Hematopoietic multipotent progenitor cell treated with erythropoietin and hydrocortisone succinate and interleukin-3 and kit ligand, for 8 days (in vitro differentiated cells): ENCODE data around the gene ABCG1.

Experiments
- DNase-seq: peaks from one replicate; pipeline ENCODE4 v3.0.0-alpha.2; 2015

ABCG1 gene

DNA sequence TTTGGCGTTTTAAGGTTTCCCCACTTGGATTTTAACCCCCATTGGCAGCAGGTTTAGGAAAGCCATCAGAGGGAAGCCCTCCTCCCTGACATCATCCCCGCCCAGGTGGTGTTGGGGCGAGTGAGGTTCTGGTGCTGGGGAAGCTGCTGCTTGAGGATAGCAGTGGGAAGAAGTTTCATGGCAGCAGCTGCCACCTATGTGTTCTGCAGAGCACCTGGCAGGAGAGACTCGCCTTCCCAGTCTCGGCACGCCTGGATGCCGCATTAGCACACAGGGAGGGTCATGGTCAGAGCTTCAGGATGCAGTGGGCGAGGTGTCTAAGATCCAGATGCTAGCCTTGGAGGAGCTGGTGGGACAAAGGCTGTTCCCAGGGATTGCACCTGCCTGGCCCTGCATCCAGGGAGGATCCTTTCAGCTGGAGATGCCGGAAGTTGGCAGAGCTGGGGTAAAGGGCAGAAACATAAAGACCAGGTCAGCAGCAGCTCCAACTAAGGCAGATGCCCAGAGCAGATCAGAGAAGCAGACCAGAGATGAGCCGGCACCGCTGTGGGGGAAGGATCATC lies 33.9 kb downstream of the ABCG1 start:
- no peak for DNase-seq

DNA sequence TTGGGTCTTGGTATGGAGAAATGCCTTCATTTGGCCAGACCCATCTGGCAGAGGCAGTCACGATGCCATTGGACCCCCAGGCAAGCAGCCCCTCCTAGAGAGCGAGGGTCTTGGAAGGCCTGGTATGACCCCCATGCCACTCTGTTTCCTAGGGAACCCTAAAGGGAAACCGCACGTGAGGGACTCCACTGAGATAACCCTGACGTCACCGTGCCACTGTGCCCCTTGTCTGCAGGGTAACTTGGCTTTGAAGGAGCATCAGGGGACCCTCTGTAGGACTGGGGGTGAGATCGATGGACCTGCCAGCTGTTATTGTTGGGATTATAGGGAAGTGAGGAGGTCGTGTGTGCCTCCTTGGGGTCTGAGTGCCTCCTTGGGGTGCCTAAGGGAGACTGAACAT lies 34.5 kb downstream of the ABCG1 start:
- no peak for DNase-seq

DNA sequence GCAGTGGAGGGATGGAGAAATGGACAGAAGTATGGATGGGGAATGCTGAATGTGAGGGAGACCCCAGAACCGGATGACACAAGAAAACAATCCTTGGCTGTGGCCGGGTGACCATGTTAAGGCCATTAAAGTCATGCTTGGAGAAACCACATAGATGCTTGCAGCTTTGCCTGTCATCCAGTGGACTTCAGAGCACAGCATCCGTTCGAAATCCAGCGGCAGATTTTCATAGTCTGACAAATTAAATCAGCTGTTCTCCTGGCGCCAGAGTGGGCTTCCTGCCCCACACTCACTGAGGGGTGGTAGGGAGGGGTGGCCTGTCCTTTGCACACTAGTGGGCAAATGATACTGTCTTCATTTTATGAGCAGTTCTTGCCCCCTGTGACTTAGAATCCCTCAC lies 35.1 kb downstream of the ABCG1 start:
- DNase-seq = no peak

DNA sequence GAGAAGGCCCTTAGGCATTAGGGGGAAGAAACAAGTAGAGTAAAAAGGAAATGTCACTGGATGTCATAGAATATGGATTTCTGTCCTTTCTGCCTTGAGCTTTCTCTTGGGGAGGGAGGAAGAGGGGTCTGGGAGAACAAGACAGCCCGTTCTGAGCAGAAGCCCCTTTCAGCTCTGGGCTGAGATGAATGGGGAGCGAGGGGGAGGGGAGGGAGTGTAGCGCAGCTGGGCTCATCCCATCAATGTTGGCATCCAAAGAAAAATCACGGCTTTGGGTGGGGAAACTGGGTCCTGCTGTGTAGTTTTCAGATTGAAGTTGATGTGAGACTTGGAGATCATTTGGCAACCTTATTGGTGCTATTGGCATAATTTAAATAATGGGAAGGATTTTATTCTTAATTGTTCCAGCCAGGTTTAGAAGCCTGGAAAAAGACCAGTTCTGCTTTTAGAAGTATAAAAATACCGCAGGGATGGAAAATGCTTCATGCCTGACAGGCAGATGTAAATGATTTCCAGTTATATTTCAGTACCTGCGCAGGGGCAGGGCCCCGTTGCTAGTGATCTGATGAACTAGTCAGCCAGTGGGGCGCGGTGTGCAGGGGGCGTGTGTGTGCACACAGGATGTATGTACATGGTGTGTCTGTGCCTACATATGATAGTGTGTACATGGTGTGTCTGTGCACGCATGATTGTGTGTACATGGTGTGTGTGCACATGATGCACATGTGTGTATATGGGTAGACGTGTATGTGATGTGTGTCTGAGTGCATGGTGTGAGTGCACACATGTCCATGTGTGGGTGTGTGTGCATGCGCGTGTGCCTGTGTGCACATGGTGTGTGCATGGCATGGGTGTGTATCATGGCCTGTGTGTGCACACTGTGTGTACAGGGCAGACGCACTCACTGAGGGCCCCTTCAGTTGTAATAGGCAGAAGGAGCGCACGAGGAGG lies 36.0 kb downstream of the ABCG1 start:
- no peak for DNase-seq

DNA sequence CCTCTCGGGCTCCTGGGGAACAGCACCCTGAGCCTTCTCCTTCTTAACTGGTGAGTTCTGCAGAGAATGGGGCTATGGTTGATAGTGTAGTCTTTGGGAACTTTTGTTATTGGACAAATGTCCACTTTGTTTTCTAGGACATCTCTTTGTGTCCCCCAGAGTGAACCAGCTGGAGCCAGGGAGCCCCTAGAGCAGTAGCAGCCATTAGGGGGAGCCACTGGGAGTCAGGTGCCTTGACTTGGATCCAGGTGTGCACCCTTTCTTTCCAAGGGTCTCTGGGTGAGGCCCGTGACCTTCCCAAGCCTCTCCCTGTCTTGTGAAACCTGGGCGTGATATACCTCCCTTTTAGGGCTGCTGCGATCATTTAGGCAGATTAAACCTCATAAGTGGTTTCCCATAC lies 36.9 kb downstream of the ABCG1 start:
- no peak for DNase-seq

DNA sequence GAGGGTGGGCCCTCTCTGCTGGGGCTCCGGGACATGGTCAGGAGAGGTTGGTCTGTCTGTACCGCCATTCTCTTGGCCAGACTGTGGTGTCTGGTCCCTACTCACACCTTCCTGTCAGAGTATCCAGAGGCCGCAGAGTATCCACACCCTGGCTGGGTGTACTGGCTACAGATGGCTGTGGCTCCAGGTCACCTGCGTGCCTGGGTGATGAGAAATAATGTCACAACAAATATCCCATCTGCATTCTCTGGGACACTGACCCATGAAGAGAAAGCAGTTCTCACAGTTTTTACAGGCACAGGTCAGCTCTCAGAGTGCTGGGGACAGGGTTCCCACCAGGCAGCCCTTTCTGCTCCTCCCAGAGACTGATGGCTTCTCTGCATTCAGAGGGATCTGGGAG lies 37.4 kb downstream of the ABCG1 start:
- DNase-seq = no peak

DNA sequence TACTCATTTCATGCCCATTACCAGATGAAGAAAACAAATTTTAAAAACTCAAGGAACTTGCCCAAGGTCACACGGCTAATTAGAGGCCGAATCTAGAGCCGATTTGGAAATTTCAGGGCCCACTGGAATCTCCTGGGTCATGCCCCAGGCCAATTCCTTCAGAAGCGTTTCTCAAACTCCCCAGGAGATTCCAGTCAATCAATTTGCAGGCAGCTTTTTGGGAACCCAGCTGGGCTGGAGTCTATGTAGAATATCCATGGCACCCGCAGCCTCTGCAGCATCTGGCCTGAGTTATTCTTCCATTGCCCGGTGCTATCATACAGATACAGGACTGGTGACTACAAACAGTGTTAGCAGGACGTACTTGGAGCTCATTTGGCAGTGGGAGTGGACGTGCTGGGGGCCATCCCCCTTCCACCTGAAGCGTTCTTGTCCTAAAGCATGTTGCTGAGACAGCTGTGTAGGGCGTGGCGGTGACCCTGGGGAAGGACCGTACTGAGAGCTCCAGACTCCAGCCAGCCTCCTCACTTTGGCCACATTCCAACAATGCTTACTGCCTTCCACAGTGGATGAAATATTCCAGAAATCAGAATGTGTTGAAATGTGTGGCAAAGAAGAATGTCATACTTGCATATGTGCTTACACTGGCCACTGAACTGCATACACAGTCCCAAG lies 38.3 kb downstream of the ABCG1 start:
- DNase-seq = no peak

DNA sequence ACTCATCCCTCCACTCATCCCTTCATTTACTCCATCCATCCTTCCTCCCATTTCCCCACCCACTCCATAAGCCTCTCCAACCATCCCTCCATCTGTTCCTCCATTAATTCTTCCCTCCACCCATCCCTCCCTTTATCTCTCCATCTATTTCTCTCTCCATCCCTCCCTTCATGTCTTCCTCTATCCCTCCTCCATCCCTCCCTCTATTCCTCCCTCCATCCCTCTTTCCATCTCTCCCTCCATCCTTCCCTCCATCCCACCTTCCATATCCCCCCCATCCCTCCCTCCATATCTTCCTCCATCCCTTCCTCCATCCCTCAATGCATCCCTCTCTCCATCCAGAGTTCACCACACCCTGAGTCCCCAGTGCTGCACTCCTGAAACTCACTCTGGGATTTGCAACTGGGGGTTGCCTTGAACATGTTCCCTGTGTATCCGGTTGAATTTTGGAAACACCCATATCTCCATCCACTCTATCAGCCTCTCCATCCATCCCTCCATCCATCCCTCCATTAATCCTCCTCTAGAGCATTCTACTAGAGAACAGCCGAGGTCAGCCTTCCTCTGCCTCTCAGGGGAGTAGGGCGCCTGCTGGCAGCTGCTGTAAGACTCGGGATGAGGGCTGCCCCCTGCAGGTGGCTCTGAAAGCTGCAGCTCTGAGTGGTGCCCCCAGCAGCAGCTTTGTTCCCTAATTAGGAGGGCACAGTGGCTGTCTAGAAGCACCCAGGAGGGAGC lies 39.4 kb downstream of the ABCG1 start:
- peak; percentile 61 for DNase-seq

DNA sequence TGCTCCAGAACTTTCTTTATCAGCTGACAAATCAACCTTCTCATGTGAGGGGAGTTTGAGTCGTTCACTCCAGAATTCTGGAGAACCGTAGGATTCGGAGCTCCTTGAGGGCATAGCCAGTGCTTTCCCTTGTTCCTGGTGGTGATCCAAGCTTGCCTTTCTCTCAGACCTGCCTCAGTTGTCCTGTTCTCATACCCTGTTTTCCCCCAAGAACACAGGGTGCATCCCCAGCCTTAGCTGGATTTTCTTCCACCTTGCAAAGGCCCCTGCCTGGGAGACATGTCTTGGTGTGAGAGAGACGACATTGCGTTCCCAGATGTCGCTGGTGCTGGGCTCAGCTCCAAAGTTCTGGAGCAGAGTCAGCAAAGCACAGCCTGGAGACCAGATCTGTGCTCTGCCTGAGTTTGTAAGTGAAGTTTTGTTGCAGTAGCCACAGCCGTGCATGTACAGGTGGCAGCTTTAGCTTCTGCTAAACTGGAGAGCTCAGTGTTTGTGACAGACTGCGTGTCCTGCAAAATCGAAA lies 40.0 kb downstream of the ABCG1 start:
- no peak for DNase-seq

DNA sequence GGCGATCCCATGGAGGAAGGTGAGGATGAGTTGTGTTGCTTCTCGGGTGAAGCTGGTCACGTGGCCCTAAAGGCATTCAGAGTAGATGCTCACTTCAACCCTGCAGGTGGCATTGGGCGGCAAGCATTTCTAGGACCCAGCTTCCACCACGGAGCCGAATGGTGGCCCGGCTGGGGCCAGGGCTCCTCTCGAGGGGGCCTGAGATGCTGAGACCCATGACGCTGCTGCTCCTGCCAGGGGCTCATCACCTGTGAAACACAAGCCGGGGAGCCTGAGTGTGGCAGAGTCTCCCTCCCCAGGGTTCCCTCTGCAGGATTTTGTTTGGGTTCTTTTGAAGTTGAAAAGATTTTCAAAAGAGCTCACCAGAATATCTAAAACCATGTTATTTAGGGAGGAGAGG lies 41.2 kb downstream of the ABCG1 start:
- no peak for DNase-seq

DNA sequence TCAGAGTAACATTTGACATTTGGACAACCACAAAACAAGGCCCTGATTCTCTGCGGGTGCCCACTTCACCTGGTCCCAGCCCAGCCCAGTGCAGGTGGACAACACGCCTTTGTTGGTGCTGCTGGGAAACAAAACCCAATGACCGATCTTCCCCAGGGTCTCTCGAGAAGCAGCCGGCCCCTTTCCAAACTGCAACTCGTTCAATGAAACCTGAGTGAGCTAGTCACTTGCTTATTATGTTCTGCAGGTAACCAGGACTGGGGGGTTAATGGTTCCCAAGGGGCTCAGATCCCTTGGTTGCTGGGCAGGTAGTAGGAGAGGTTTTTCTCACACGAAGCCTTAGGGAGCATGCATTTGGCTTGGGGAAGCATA lies 42.9 kb downstream of the ABCG1 start:
- DNase-seq = no peak

DNA sequence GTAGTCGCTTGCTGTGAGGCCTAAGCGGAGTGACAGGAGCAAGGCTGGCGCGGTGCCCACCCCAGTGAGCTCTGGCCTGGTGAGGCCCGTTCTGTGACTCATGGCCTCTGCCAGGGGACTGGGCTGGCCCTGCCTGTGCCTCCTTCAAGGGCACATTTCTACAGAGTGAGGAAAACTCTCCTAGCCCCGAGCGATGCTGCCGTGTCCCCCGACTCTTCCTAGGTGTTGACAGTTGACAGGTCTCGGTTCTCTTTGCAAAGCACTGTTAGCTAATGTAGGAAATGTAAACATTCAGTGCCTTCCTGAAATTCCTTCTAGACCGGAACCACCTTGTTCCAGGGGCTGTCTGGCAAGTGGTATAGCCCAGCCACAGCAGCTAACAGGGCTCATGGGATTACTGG lies 43.9 kb downstream of the ABCG1 start:
- no peak for DNase-seq

DNA sequence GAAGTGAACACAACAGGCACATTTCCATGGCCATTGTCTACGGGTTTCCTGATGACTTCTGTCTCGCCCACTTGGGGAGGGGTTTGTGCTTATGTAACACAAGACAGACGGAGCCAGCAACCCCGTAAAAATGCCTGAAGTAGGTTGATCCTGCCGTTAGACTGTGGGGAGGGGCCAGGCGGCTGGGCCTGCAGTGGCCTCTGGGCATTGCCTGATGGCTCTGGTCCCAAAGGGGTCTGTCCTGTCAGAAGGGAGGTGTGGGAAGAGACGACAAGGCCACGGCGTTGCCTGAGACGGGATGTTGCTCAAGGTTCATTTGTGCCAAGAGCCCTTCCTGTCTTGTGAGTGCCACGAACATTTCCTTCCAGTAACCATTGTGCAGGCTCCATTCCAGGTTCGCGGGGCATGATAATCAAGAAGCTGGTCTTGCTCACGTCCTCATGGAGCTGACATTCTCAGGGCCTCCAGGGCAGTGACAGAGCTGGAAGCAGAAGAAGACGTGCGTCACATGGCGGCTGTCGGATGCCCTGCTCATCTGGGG lies 44.7 kb downstream of the ABCG1 start:
- no peak for DNase-seq

DNA sequence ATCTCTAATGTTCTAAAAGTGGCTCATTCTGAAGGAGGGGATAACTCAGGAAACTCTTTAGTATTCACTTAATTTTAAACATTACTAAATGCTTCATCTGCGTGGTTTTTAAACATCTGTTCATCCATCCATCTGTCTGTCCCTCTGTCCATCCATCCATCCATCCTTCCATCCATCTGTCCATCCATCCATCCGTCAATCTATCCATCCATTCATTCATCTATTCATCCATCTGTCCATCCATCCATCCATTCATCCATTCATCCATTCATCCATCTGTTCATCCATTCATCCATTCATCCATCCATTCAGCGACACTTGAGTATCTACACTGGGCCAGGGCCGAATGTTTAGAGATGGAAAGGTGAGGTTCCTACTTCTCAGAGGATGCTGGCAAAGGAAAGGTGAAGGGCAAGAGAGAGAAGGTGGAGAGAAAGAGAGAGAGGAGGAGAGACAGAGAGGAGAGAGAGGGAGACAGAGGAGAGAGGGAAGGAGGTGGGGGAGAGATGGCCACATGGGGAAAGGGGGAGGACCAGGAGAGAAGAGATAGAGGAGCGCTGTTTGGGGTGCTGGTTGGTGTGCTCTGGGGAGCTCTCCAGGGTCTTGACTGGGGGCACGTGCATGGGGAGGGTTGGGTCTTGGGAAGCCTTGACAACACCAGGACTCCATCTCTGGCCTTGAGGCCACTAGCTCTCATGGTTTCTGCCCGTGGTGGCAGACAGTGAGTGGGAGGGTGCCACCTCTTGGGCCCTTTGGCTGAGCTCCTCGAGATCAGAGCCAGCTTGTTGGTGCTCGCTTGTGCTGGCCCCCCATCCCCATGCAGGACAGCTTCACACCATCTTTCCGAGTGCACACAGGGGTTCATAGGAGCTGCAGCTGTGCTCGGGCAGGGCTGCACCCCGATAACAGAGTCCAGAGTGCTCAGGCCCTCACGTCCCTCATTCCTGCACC lies 45.6 kb downstream of the ABCG1 start:
- DNase-seq = no peak

DNA sequence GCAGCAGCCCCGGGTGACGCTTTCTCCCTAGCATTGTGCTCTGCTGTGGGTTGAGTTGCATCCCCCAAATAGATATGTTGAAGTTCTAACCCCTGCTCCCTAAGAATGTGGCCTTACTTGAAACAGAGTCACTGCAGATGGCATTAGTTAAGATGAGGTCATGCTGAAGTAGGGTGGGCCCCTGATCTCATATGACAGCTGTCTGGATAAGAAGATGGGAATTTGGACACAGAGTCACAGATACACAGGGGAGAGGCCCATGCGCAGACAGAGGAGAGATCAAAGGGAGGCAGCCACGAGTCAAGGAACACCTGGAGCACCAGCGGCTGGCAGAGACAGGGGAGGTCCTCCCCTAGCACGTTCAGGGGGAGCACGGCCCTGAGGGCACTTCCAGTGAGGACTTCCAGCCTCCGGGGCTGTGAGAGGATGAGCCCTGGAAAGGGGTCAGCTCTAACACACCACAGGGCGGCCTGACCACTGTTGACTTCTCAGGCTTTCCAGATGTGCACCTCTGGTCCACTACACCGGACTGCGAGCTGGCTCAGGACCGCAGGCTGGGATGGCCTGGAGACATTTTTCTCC lies 46.4 kb downstream of the ABCG1 start:
- DNase-seq = no peak

DNA sequence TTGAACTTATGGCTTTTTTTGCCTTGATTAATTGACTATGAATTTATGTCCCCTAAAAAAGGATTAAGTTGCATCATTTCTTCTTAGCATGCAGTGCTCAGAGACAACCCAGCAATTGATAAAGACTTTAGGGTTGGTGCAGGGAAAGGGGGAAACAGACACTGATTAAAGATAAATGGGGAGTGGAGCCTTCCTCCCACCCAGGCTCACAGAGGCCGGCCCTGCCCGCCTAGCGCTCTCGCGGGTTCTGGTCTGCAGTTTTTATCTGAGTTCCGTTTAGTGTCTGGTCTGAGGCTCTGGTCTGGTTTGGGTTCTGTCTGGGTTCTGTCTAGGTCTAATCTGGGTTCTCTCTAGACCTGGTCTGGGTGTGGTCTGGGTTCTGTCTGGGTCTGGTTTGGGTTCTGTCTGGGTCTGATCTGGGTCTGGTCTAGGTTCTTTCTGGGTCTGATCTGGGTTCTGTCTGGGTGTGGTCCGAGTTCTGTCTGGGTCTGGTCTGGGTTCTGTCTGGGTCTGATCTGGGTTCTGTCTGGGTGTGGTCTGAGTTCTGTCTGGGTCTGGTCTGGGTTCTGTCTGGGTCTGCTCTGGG lies 48.1 kb downstream of the ABCG1 start:
- peak; percentile 12 for DNase-seq

DNA sequence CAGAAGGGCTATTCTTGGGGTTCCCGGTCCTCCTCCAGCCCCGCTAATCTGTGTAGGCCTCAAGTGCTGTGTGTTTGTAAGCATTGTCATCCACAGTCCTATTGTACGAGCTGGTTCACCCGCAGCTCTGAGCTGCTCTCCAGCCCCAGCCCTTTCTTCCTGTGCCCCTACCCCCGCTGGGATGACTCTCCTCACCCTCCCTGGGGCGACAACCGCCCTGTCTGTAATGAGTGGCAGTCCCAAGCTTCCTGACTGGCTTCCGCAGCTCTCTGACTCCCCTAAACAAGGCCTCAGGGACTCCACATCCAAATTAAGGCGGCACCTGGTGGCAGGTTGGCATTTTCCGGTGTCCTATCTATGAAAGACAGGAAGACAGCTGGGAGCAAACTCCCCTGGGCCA lies 50.4 kb downstream of the ABCG1 start:
- DNase-seq = no peak

DNA sequence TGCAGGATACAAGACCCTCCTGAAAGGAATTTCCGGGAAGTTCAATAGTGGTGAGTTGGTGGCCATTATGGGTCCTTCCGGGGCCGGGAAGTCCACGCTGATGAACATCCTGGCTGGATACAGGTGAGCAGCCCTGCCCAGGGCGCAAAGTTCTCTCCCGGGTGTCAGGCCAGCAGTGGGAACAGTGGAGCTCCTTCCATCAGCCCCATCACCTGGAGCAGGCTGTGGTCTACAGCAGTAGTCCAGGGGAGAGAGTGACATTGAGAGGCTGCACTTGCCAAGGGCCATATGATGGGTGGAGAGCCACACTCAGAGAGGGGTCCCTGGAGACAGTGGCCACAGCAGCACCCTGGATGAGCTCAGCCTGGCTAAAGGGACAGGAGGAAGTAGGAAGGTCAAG lies 52.1 kb downstream of the ABCG1 start:
- DNase-seq = no peak

DNA sequence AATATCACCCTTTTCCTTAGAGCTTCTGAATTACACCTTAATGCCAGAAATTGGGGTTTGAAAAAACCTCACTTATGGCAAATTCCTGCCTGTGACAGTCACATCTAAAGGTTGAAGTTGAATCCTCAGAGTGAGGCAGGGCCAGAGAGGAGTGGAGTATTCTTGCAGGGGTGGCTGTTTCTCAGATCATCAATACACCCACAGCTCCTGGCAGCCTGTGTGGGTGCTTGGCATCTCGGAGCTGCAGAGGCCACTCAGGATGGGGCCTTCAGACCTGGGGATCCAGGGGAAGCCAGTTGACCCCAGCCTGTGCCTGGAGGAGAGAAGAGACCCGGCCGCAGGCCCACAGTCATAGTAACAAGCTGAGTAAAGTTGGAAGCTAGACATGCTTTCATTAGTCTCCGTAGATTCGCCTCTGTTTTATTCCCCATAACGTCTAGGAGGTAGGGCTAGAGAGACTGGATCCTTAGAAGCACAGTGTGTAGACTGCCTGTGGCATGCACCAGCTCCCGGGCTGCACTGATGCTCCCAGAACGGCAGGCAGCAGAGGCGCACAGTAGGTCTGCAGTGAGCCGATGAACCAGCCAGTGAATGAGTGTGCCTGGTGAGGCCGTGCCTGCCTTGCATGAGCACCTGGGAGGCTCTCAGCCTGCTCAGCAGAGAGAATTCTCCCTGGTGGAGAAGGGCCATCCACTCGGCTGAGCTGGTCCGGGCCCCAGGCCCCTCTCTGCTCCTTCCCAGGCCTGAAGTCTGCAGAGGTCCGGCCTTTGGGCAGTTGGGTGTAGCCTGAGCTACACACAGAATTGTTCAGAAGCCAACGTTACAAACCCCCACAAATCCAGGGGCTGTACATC lies 53.4 kb downstream of the ABCG1 start:
- DNase-seq = no peak
